ENCODE results near the gene FERMT3.

Gene FERMT3

GRCh38 chr11:64267207-64267945, 60.9 kb downstream of the FERMT3 start:
- no peak for DNase-seq

GRCh38 chr11:64268025-64268892, 61.7 kb downstream of the FERMT3 start:
- DNase-seq: peak; percentile 25

GRCh38 chr11:64268893-64269539, 62.5 kb downstream of the FERMT3 start:
- peak; percentile 13 for DNase-seq

- DNase-seq: peak; percentile 100
Measured at GRCh38 chr11:64269540-64270220, 63.2 kb downstream of the FERMT3 start.

Data from fibroblast of upper back skin (primary cell).